ENCODE measurements around the gene ABCC2.

GRCh38 chr10:99849536-99849935 is 67.1 kb downstream of the ABCC2 start:
- TF ChIP-seq EP300 (IDR thresholded peaks at IDR 0.05; ENCODE audit: borderline replicate concordance), result no peak
- TF ChIP-seq YY1 (IDR thresholded peaks at IDR 0.05; ENCODE audit: low read depth), result no peak
- no peak for TF ChIP-seq CEBPB (IDR thresholded peaks at IDR 0.05)
- TF ChIP-seq, protein P1, sequence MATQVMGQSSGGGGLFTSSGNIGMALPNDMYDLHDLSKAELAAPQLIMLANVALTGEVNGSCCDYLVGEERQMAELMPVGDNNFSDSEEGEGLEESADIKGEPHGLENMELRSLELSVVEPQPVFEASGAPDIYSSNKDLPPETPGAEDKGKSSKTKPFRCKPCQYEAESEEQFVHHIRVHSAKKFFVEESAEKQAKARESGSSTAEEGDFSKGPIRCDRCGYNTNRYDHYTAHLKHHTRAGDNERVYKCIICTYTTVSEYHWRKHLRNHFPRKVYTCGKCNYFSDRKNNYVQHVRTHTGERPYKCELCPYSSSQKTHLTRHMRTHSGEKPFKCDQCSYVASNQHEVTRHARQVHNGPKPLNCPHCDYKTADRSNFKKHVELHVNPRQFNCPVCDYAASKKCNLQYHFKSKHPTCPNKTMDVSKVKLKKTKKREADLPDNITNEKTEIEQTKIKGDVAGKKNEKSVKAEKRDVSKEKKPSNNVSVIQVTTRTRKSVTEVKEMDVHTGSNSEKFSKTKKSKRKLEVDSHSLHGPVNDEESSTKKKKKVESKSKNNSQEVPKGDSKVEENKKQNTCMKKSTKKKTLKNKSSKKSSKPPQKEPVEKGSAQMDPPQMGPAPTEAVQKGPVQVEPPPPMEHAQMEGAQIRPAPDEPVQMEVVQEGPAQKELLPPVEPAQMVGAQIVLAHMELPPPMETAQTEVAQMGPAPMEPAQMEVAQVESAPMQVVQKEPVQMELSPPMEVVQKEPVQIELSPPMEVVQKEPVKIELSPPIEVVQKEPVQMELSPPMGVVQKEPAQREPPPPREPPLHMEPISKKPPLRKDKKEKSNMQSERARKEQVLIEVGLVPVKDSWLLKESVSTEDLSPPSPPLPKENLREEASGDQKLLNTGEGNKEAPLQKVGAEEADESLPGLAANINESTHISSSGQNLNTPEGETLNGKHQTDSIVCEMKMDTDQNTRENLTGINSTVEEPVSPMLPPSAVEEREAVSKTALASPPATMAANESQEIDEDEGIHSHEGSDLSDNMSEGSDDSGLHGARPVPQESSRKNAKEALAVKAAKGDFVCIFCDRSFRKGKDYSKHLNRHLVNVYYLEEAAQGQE (IDR thresholded peaks at IDR 0.05; ENCODE audit: low read depth), result no peak
- TF ChIP-seq MAX (IDR thresholded peaks at IDR 0.05), result no peak
- TF ChIP-seq RAD21 (IDR thresholded peaks at IDR 0.05; ENCODE audit: low read depth), result no peak
- TF ChIP-seq TAF1 (IDR thresholded peaks at IDR 0.05; ENCODE audit: low read depth), result no peak
- TF ChIP-seq EGR1 (IDR thresholded peaks at IDR 0.05), result no peak
- TF ChIP-seq TCF12 (IDR thresholded peaks at IDR 0.05; ENCODE audit: low read depth), result no peak
